GM13976 (cell line): ENCODE results near the gene ADCY3.

ENCODE experiments used
- DNase-seq: peaks from one replicate; pipeline ENCODE4 v3.0.0; 2012; ENCODE audit warnings: low spot score
- in situ Hi-C: fragments of 300-500 bp; cut with MboI; formaldehyde crosslinking; loops from one replicate; pipeline ENCODE4 v1.12.0; 2022; ENCODE audit warnings: low sequenced_read_pairs, mixed read lengths, inconsistent platforms; ENCODE audit not compliant: unreplicated experiment
- TF ChIP-seq, protein P1 (sequence below): IDR thresholded peaks from 2 replicates; pipeline ENCODE4 v1.5.1; 2012; ENCODE audit warnings: borderline replicate concordance, mild to moderate bottlenecking; ENCODE audit not compliant: insufficient read depth; ENCODE audit errors: extremely low read depth, missing control alignments, control extremely low read depth

Gene ADCY3

DNA sequence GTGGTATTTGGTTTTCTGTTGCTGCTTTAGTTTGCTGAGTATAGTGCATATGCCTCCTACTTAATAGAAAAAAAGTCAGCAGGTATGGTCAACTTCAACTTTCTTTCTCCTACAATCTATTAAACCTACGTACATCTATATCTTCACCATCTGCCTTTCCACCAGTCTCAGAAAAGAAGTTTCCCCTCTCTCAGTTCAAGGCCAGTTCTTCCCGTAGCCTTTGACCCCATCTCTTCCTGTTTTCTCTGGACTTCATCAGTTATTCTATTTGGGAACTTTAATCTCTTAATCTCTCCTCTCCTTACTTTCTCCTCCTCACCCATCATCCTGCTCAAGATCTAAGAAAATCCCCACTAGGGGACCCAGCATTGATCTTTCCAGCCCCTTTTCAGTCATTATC is 132.5 kb downstream of the ADCY3 start:
- TF ChIP-seq, protein P1, sequence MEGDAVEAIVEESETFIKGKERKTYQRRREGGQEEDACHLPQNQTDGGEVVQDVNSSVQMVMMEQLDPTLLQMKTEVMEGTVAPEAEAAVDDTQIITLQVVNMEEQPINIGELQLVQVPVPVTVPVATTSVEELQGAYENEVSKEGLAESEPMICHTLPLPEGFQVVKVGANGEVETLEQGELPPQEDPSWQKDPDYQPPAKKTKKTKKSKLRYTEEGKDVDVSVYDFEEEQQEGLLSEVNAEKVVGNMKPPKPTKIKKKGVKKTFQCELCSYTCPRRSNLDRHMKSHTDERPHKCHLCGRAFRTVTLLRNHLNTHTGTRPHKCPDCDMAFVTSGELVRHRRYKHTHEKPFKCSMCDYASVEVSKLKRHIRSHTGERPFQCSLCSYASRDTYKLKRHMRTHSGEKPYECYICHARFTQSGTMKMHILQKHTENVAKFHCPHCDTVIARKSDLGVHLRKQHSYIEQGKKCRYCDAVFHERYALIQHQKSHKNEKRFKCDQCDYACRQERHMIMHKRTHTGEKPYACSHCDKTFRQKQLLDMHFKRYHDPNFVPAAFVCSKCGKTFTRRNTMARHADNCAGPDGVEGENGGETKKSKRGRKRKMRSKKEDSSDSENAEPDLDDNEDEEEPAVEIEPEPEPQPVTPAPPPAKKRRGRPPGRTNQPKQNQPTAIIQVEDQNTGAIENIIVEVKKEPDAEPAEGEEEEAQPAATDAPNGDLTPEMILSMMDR = no peak
- in situ Hi-C loops = no loop called here
- no peak for DNase-seq

DNA sequence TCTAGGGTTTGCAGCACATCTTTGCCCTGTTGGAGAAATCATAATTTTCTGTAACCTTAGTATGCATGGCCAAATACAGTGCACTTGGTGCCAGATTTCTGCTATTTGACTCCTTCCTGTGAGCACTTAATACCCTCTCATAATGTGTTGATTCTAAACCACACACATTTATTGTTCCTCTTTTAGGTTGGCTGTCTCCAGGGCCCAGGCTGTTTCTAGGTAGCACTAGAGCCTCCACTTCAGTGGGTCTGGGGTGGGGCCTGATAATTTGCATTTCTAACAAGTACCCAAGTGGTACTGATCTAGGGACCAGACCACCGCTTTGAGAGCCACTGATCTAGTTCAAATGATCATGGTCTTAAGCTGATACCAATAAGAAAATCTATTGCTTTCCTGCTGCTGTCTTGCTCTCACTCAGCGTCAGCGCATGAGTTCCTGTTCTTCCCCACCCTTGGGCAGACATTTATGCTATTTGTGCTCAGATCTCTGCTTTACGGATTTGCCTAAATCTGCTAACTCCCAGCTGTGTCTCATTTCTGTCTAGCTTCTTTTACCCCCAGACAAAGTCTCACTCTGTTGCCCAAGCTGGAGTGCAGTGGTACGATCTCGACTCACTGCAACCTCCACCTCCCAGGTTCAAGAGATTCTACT is 134.2 kb downstream of the ADCY3 start:
- TF ChIP-seq, protein P1 = no peak
- in situ Hi-C loops = no loop called here
- no peak for DNase-seq

DNA sequence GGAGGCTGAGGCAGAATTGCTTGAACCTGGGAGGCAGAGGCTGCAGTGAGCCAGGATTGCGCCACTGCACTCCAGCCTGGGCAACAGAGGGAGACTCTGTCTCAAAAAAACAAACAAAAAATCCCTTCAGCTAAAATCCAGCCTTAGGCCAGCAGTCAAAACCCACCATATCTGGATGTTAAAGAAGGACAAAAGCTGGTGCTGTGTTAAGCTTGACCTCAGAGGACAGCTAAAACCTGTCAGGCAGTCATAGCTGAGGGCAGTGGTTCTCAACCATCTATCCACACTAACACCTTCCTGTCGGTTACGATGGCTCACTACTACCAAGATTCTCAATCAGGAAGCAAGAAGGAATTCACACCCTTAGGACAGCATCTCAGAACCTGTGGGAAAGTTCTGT is 136.4 kb downstream of the ADCY3 start:
- TF ChIP-seq, protein P1 = no peak
- DNase-seq = no peak
- in situ Hi-C loops = no loop called here

DNA sequence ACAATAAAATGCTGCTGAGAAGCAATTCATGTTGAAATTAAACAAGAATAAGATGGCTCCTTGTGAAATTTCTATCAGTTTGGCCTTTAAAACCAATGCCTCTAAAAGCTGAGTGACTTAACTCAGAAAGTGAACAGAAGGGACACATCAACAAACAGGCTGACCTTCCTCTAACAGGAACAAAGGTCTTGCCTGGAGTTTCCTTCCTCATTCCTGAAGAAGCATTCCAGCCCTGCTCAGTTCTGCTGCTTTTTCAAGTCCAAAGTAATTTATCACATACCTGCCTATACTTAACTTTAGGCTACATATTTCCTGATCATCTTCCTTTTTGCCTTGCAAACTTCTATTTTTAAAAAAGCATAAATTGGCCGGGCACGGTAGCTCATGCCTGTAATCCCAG is 140.9 kb downstream of the ADCY3 start:
- TF ChIP-seq, protein P1 = no peak
- DNase-seq = no peak
- in situ Hi-C loops = no loop called here

DNA sequence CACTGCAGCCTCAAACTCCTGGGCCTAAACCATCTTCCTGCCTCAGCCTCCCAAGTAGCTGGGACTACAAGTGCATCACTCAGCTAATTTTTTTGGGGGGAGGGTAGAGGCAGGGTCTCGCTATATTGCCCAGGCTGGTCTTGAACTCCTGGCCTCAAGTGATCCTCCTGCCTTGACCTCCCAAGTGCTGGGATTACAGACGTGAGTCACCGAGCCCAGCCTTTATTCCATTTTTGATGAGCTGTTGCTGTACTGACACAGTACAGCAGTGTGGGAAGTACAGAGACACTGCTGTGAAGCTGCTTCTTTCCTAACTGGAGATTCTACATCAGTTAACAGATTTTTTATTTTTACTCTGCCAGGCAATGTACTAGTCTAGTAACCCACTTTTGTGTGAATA is 145.7 kb downstream of the ADCY3 start:
- TF ChIP-seq, protein P1 = no peak
- in situ Hi-C loops = no loop called here
- no peak for DNase-seq

DNA sequence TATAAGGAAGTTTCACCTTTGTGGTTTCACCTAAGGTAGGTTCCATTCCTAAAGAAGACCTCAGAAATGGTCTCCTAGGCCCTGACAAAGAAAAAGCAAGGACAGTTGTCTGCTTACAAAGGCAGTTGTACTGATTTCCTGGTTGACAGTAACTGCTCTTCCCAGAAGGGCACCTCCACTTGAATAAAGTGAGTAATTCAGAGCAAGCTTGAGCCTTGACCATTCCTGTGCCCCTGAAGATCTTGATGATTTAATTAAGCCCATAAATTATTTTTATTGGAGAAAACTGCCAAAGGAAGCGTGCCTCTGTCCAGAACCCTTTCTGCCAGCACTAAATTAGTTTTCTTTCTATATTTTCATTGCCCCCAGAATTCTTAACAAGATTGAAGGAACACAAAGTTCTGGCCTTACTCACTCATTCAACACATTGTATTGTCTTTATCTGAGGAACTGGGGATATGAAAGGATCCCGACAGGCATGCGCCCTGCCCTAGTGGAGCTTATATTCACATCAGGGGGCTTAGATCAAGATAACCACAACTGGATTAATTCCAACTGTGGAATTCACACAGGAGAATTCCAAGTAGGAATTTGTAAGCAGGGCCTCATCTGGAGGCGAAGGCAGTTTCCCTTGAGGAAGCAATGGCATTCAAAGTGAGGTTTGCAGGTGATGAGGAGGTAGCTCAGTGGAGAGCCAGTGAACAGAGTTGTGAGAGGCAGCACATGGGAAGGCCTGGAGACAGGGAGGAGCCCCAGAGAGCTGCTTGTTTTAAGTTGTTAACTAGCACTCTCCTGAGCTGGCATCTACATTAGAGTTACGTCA is 148.1 kb downstream of the ADCY3 start:
- TF ChIP-seq, protein P1 = no peak
- in situ Hi-C loops = no loop called here
- no peak for DNase-seq
